K562 (cell line): Measurements from ENCODE around the gene SCT. TPM values are rescaled to one million over a fixed set of nuclear protein-coding genes. Genes with fewer than 3 reads are reported as not detected.
A peak's percentile ranks its signal among the peaks of the same experiment; 100 is the strongest.

Source experiments
- ARID4B ChIP-seq: sonication (generic); formaldehyde crosslinking; IDR thresholded peaks from 2 replicates; pipeline ENCODE4 v1.8.0; 2022; ENCODE audit warnings: mild to moderate bottlenecking, missing genetic modification reagents
- BMI1 ChIP-seq: fragments of 150-350 bp; IDR thresholded peaks from 2 replicates; pipeline ENCODE4 v1.6.1; 2014; ENCODE audit warnings: low read length
- BRF1 ChIP-seq: IDR thresholded peaks from 3 replicates; pipeline ENCODE4 v1.6.1; 2011; ENCODE audit warnings: borderline replicate concordance, mild to moderate bottlenecking; ENCODE audit not compliant: insufficient read length; ENCODE audit errors: extremely low read depth
- GTF2A2 ChIP-seq: IDR thresholded peaks from 2 replicates; pipeline ENCODE4 v1.6.1; 2016; ENCODE audit warnings: mild to moderate bottlenecking, missing genetic modification characterization, missing compliant biosample characterization
- JUN ChIP-seq, 2 experiments: sonication (generic) in 1 of 2; formaldehyde crosslinking in 1 of 2; IDR thresholded peaks; 2 replicates each; pipeline versions ENCODE4 v1.6.1 to v1.8.0; 2012 to 2022; ENCODE audit warnings: borderline replicate concordance in 2 of 2, mild to moderate bottlenecking in 2 of 2, improper control_type of control experiment in 1 of 2, low read depth in 1 of 2, low read length in 1 of 2, missing genetic modification reagents in 1 of 2
- NFATC3 ChIP-seq: fragments of 450-650 bp; IDR thresholded peaks from 2 replicates; pipeline ENCODE4 v1.6.1; 2017; ENCODE audit warnings: mild to moderate bottlenecking
- PKNOX1 ChIP-seq: fragments of 450-650 bp; IDR thresholded peaks from 2 replicates; pipeline ENCODE4 v1.6.1; 2016
- POLR2AphosphoS5 ChIP-seq: IDR thresholded peaks from 2 replicates; pipeline ENCODE4 v1.6.1; 2011; ENCODE audit warnings: mild to moderate bottlenecking, low read depth, low read length, moderate library complexity; ENCODE audit not compliant: control insufficient read depth, insufficient read depth
- PRDM10 ChIP-seq: fragments of 450-650 bp; IDR thresholded peaks from 2 replicates; pipeline ENCODE4 v1.6.1; 2018; ENCODE audit not compliant: partially characterized antibody
- USF1 ChIP-seq: sonication (generic); formaldehyde crosslinking; IDR thresholded peaks from 2 replicates; pipeline ENCODE4 v1.9.0; 2022; ENCODE audit warnings: mild to moderate bottlenecking, missing genetic modification reagents
- ZBTB33 ChIP-seq: sonication (generic); formaldehyde crosslinking; IDR thresholded peaks from 2 replicates; pipeline ENCODE4 v1.8.1; 2023; ENCODE audit warnings: mild to moderate bottlenecking, missing genetic modification reagents
- ZNF57 ChIP-seq: fragments of 450-650 bp; formaldehyde crosslinking; IDR thresholded peaks from 2 replicates; pipeline ENCODE4 v1.4.0; 2020; ENCODE audit warnings: mild to moderate bottlenecking, moderate library complexity
- ZNF76 ChIP-seq: fragments of 250-450 bp; sonication (Bioruptor Pico); IDR thresholded peaks from 2 replicates; pipeline ENCODE4 v1.4.0; 2020; ENCODE audit warnings: mild to moderate bottlenecking, moderate library complexity, borderline replicate concordance
- polyA plus RNA-seq, 8 experiments: library from polyadenylated mRNA; depleted of rRNA in 4 of 8; stranded (reverse) in 5 of 8; unstranded in 3 of 8; fragments of >200 nt; fragmentation: Nextera tagmentation in 2 of 8; fragmentation: Illumina TruSeq in 1 of 8; extraction: Ambion mirVana in 2 of 8; extraction: Trizol in 1 of 8; gene quantifications; 2 replicates each; pipeline versions ENCODE4 v1.2.1 to v1.2.3, GENCODE V29; 2011 to 2014; ENCODE audit warnings: inconsistent platforms in 1 of 8, missing spikeins in 1 of 8
- total RNA-seq, 7 experiments: library from RNA; depleted of rRNA in 6 of 7; stranded (reverse); fragments of >200 nt in 6 of 7; fragmentation: Illumina TruSeq in 2 of 7; extraction: Trizol in 2 of 7; gene quantifications; 2 replicates each; pipeline versions ENCODE4 v1.2.1 to v1.2.3, GENCODE V29; 2011 to 2021; ENCODE audit warnings: low replicate concordance in 1 of 7

Gene SCT
- total and polyA plus RNA-seq, 9 of the 15 experiments (the other 6 are each of a cell fraction or from before 2014, with no cell fraction given): not detected

- TF ChIP-seq PRDM10: peak; percentile 55
- TF ChIP-seq GTF2A2 (tag): no peak
- no peak for TF ChIP-seq ZNF57 (CRISPR knock-in tag)
- TF ChIP-seq ARID4B: peak; percentile 25; the same call in 1 of the 2 replicates
- 0 out of 2 replicates have a peak, but pooled peaks have one; percentile 37 for TF ChIP-seq USF1 (CRISPR knock-in tag)
- peak; percentile 92 for TF ChIP-seq PKNOX1
- TF ChIP-seq BMI1: no peak
- no peak for TF ChIP-seq JUN (IDR thresholded peaks at IDR 0.05; ENCODE audit: borderline replicate concordance, low read depth, low read length)
- no peak for TF ChIP-seq JUN (CRISPR knock-in tag; IDR thresholded peaks at IDR 0.05; ENCODE audit: borderline replicate concordance)
- TF ChIP-seq ZBTB33 (CRISPR knock-in tag): peak; percentile 27; the same call in 1 of the 2 replicates
- no peak for TF ChIP-seq BRF1
- no peak for TF ChIP-seq ZNF76 (CRISPR knock-in tag)
- TF ChIP-seq NFATC3: no peak
- TF ChIP-seq POLR2AphosphoS5: peak; percentile 14; the same call in 1 of the 2 replicates
These were observed 13.5 kb downstream of the SCT start (continued) for GRCh38 chr11:613369-613968.
